Activated CD4-positive, alpha-beta T cell treated with anti-CD3 and anti-CD28 coated beads, Interleukin-2, Interleukin-4, amounts not matched to agents 100 ng/mL and 50 ng/mL, durations not matched to agents 16 hours and 8 hours (primary cell): ENCODE data around the gene IL17C.

Source experiments
- DNase-seq: peaks from one replicate; pipeline ENCODE4 v3.0.0-alpha.2; 2020; ENCODE audit warnings: low spot score

The IL17C gene

GRCh38 chr16:88645941-88646340 lies 7.6 kb downstream of the IL17C start:
- no peak for DNase-seq

GRCh38 chr16:88646345-88647034 lies 8.1 kb downstream of the IL17C start:
- no peak for DNase-seq

- no peak for DNase-seq
These were observed 9.1 kb downstream of the IL17C start for GRCh38 chr16:88647178-88648070.

GRCh38 chr16:88649195-88649923 lies 11.0 kb downstream of the IL17C start:
- no peak for DNase-seq

- DNase-seq, result no peak
These were observed 11.8 kb downstream of the IL17C start for GRCh38 chr16:88649924-88650748.

- DNase-seq, result peak; percentile 88
These were observed 12.4 kb downstream of the IL17C start, which contains the start of gene CYBA for GRCh38 chr16:88650749-88651275. CYBA (minus strand) TSS chr16:88651053; CDS start chr16:88651013, 40 bp downstream.

GRCh38 chr16:88651276-88651988 lies 13.1 kb downstream of the IL17C start:
- DNase-seq, result peak; percentile 89

- no peak for DNase-seq
These were observed 13.8 kb downstream of the IL17C start for GRCh38 chr16:88651989-88652761.

GRCh38 chr16:88652762-88653063 lies 14.3 kb downstream of the IL17C start:
- no peak for DNase-seq

GRCh38 chr16:88653101-88653500 lies 14.7 kb downstream of the IL17C start:
- DNase-seq, result no peak

- DNase-seq, result no peak
These were observed 15.4 kb downstream of the IL17C start for GRCh38 chr16:88653596-88654362.

- DNase-seq, result no peak
These were observed 16.1 kb downstream of the IL17C start for GRCh38 chr16:88654363-88655052.

GRCh38 chr16:88655053-88655732 lies 16.8 kb downstream of the IL17C start:
- DNase-seq, result no peak

- DNase-seq, result no peak
These were observed 17.4 kb downstream of the IL17C start for GRCh38 chr16:88655733-88656281.

- DNase-seq, result no peak
These were observed 18.1 kb downstream of the IL17C start for GRCh38 chr16:88656291-88656980.

- no peak for DNase-seq
These were observed 19.0 kb downstream of the IL17C start for GRCh38 chr16:88657371-88657770.

- no peak for DNase-seq
These were observed 20.3 kb downstream of the IL17C start for GRCh38 chr16:88658714-88659113.
